WTC11 (cell line): ENCODE data around the gene SLCO4A1. TPM values are rescaled to one million over a fixed set of nuclear protein-coding genes. Genes with fewer than 3 reads are reported as not detected.

Experiments used
- ATAC-seq: fragments of 200-7000 bp; cut with Tn5 transposase; 2 replicates; pipeline ENCODE4 v1.10.0; 2021; ENCODE audit warnings: mild to moderate bottlenecking, moderate library complexity
- CTCF ChIA-PET: fragments of 300-600 bp; sonication (Branson Sonifier 250); formaldehyde crosslinking; loops from one replicate; lab custom pipeline; 2021; ENCODE audit warnings: antibody characterized with exemption; lab: Charles Lee
- POLR2A ChIA-PET: fragments of 350-600 bp; sonication (Branson Sonifier 250); formaldehyde crosslinking; loops from one replicate; lab custom pipeline; 2021; ENCODE audit warnings: antibody characterized with exemption; lab: Charles Lee
- DNase-seq: peaks from one replicate; pipeline ENCODE4 v3.0.0; 2021; ENCODE audit warnings: low spot score
- H3K27ac Mint-ChIP-seq: 2 replicates; pipeline ENCODE4 v1.8.0; 2021; ENCODE audit warnings: mixed read lengths
- H3K27me3 Mint-ChIP-seq: 2 replicates; pipeline ENCODE4 v1.8.0; 2021; ENCODE audit warnings: low read depth, mild to moderate bottlenecking, moderate library complexity, mixed read lengths
- H3K36me3 Mint-ChIP-seq: 2 replicates; pipeline ENCODE4 v1.8.0; 2021; ENCODE audit warnings: mixed read lengths
- H3K4me1 Mint-ChIP-seq: 2 replicates; pipeline ENCODE4 v1.8.0; 2022; ENCODE audit warnings: mixed read lengths
- H3K4me3 Mint-ChIP-seq: 2 replicates; pipeline ENCODE4 v1.8.0; 2021; ENCODE audit warnings: mild to moderate bottlenecking, moderate library complexity, mixed read lengths
- H3K9me3 Mint-ChIP-seq: 2 replicates; pipeline ENCODE4 v1.8.0; 2021; ENCODE audit warnings: mixed read lengths
- ATF3 ChIP-seq: sonication (generic); formaldehyde crosslinking; conservative IDR thresholded peaks from 2 replicates; pipeline ENCODE4 v1.8.1; 2022; ENCODE audit warnings: mild to moderate bottlenecking, missing genetic modification reagents
- CREB1 ChIP-seq: sonication (generic); formaldehyde crosslinking; IDR thresholded peaks from 2 replicates; pipeline ENCODE4 v1.8.0; 2023; ENCODE audit warnings: mild to moderate bottlenecking, missing genetic modification reagents
- CREM ChIP-seq: sonication (generic); formaldehyde crosslinking; IDR thresholded peaks from 2 replicates; pipeline ENCODE4 v1.8.1; 2022; ENCODE audit warnings: mild to moderate bottlenecking, missing genetic modification reagents, moderate library complexity
- E2F1 ChIP-seq: sonication (generic); formaldehyde crosslinking; IDR thresholded peaks from 2 replicates; pipeline ENCODE4 v1.8.0; 2022; ENCODE audit warnings: mild to moderate bottlenecking, missing genetic modification reagents
- ELF4 ChIP-seq: sonication (generic); formaldehyde crosslinking; IDR thresholded peaks from 2 replicates; pipeline ENCODE4 v1.8.1; 2022; ENCODE audit warnings: low read depth, mild to moderate bottlenecking, moderate library complexity, missing genetic modification reagents
- HMGA2 ChIP-seq: fragments of 250-450 bp; sonication (Bioruptor Pico); IDR thresholded peaks from 2 replicates; pipeline ENCODE4 v1.4.0; 2021; ENCODE audit warnings: mild to moderate bottlenecking, moderate library complexity
- KAT7 ChIP-seq: sonication (generic); formaldehyde crosslinking; IDR thresholded peaks from 2 replicates; pipeline ENCODE4 v1.8.1; 2023; ENCODE audit warnings: missing genetic modification reagents, mild to moderate bottlenecking, borderline replicate concordance
- NFATC4 ChIP-seq: fragments of 250-450 bp; sonication (Bioruptor Pico); IDR thresholded peaks from 2 replicates; pipeline ENCODE4 v1.9.0; 2021; ENCODE audit warnings: mild to moderate bottlenecking
- NR1H2 ChIP-seq: sonication (generic); formaldehyde crosslinking; IDR thresholded peaks from 2 replicates; pipeline ENCODE4 v1.9.0; 2021; ENCODE audit warnings: mild to moderate bottlenecking, moderate library complexity, missing genetic modification reagents
- RELA ChIP-seq: sonication (generic); formaldehyde crosslinking; IDR thresholded peaks from 2 replicates; pipeline ENCODE4 v1.8.1; 2022; ENCODE audit warnings: missing genetic modification reagents, mild to moderate bottlenecking, borderline replicate concordance
- RORB ChIP-seq: fragments of 250-450 bp; sonication (Bioruptor Pico); IDR thresholded peaks from 2 replicates; pipeline ENCODE4 v1.9.0; 2021; ENCODE audit warnings: mild to moderate bottlenecking
- SP1 ChIP-seq: sonication (generic); formaldehyde crosslinking; conservative IDR thresholded peaks from 2 replicates; pipeline ENCODE4 v1.8.1; 2022; ENCODE audit warnings: missing genetic modification reagents
- TCF7 ChIP-seq: sonication (generic); formaldehyde crosslinking; IDR thresholded peaks from 2 replicates; pipeline ENCODE4 v1.8.0; 2022; ENCODE audit warnings: mild to moderate bottlenecking, low read depth, missing genetic modification reagents, moderate library complexity
- TP53 ChIP-seq: sonication (generic); formaldehyde crosslinking; IDR thresholded peaks from 2 replicates; pipeline ENCODE4 v1.8.1; 2023; ENCODE audit warnings: mild to moderate bottlenecking, missing genetic modification reagents
- ZNF121 ChIP-seq: sonication (generic); formaldehyde crosslinking; IDR thresholded peaks from 2 replicates; pipeline ENCODE4 v1.8.0; 2023; ENCODE audit warnings: missing genetic modification reagents
- ZNF232 ChIP-seq: sonication (generic); formaldehyde crosslinking; IDR thresholded peaks from 2 replicates; pipeline ENCODE4 v1.8.0; 2022; ENCODE audit warnings: mild to moderate bottlenecking, missing genetic modification reagents
- ZNF263 ChIP-seq: sonication (generic); formaldehyde crosslinking; IDR thresholded peaks from 2 replicates; pipeline ENCODE4 v1.8.1; 2022; ENCODE audit warnings: low read depth, mild to moderate bottlenecking, moderate library complexity, missing genetic modification reagents
- ZNF671 ChIP-seq: fragments of 250-450 bp; sonication (Bioruptor Pico); IDR thresholded peaks from 2 replicates; pipeline ENCODE4 v1.8.0; 2021; ENCODE audit warnings: mild to moderate bottlenecking
- total RNA-seq: library from RNA; stranded (reverse); gene quantifications from 3 replicates; pipeline ENCODE4 v1.2.3, GENCODE V29; 2021
- TF ChIP-seq, protein P1 (sequence below): fragments of 250-450 bp; sonication (Bioruptor Pico); IDR thresholded peaks from 2 replicates; pipeline ENCODE4 v1.9.0; 2021; ENCODE audit warnings: mild to moderate bottlenecking
- TF ChIP-seq, protein P2 (sequence below): sonication (generic); formaldehyde crosslinking; IDR thresholded peaks from 2 replicates; pipeline ENCODE4 v1.8.1; 2023; ENCODE audit warnings: mild to moderate bottlenecking, moderate library complexity, missing genetic modification reagents
- TF ChIP-seq, protein P3 (sequence below): fragments of 250-450 bp; sonication (Bioruptor Pico); IDR thresholded peaks from 2 replicates; pipeline ENCODE4 v1.9.0; 2021; ENCODE audit warnings: moderate library complexity, mild to moderate bottlenecking, inconsistent platforms, borderline replicate concordance
- TF ChIP-seq, protein P4 (sequence below): fragments of 250-450 bp; sonication (Bioruptor Pico); IDR thresholded peaks from 2 replicates; pipeline ENCODE4 v1.9.0; 2021; ENCODE audit warnings: mild to moderate bottlenecking, borderline replicate concordance
- TF ChIP-seq, protein P5 (sequence below): fragments of 250-450 bp; sonication (Bioruptor Pico); IDR thresholded peaks from 2 replicates; pipeline ENCODE4 v1.8.0; 2021; ENCODE audit warnings: mild to moderate bottlenecking
- TF ChIP-seq, protein P6 (sequence below): sonication (generic); formaldehyde crosslinking; IDR thresholded peaks from 2 replicates; pipeline ENCODE4 v1.8.1; 2022; ENCODE audit warnings: mild to moderate bottlenecking, moderate library complexity, missing genetic modification reagents

The SLCO4A1 gene
- total RNA-seq, 1 experiment from 2014 or later = 19.9 TPM

DNA sequence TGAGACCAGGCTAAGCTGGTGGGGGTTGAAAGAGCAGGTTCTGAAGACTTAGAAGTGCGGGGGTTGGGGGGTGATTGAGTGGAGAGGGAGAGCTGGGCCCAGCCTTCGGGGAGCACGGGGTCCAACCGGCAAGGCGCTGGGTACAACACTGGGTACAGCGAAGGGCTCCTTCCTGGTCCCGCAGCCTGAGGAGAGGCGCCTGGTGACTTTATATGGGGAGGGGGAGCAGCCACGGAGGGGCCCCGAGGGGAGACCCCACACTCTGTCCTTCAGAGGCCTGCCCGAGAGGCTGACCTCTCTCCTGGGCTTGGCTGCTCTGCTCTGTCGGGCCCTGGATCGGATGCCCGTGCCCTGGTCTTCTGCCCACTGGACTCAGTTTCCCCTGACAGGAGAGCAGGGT is 55.9 kb downstream of the SLCO4A1 start (continued):
- TF ChIP-seq, protein P1, sequence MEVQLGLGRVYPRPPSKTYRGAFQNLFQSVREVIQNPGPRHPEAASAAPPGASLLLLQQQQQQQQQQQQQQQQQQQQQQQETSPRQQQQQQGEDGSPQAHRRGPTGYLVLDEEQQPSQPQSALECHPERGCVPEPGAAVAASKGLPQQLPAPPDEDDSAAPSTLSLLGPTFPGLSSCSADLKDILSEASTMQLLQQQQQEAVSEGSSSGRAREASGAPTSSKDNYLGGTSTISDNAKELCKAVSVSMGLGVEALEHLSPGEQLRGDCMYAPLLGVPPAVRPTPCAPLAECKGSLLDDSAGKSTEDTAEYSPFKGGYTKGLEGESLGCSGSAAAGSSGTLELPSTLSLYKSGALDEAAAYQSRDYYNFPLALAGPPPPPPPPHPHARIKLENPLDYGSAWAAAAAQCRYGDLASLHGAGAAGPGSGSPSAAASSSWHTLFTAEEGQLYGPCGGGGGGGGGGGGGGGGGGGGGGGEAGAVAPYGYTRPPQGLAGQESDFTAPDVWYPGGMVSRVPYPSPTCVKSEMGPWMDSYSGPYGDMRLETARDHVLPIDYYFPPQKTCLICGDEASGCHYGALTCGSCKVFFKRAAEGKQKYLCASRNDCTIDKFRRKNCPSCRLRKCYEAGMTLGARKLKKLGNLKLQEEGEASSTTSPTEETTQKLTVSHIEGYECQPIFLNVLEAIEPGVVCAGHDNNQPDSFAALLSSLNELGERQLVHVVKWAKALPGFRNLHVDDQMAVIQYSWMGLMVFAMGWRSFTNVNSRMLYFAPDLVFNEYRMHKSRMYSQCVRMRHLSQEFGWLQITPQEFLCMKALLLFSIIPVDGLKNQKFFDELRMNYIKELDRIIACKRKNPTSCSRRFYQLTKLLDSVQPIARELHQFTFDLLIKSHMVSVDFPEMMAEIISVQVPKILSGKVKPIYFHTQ (CRISPR knock-in tag) = no peak
- TF ChIP-seq, protein P2, sequence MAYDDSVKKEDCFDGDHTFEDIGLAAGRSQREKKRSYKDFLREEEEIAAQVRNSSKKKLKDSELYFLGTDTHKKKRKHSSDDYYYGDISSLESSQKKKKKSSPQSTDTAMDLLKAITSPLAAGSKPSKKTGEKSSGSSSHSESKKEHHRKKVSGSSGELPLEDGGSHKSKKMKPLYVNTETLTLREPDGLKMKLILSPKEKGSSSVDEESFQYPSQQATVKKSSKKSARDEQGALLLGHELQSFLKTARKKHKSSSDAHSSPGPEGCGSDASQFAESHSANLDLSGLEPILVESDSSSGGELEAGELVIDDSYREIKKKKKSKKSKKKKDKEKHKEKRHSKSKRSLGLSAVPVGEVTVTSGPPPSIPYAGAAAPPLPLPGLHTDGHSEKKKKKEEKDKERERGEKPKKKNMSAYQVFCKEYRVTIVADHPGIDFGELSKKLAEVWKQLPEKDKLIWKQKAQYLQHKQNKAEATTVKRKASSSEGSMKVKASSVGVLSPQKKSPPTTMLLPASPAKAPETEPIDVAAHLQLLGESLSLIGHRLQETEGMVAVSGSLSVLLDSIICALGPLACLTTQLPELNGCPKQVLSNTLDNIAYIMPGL (CRISPR knock-in tag) = no peak
- no peak for TF ChIP-seq NR1H2 (CRISPR knock-in tag)
- no peak for TF ChIP-seq KAT7 (CRISPR knock-in tag)

DNA sequence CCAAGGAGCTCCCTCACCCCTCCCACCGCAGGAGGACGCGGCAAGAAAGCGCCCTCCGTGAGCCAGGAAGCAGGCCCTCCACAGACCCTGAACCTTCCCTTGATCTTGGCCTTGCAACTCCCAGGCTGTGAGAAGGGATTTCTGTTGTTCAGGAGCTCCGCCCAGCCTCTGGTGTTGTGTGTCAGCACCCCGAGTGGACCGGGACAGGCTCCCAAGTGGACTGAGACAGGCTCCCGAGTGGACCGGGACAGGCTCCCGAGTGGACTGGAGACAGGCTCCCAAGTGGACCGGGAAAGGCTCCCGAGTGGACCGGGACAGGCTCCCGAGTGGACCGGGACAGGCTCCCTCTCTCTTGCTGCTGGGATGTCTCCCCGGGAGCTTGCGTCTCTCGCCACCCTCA is 57.0 kb downstream of the SLCO4A1 start:
- CTCF ChIA-PET = interaction anchor here (0.7 to 3.3 kb wide), 4 partner anchors 9 to 193 kb away, joined by 3 to 22 read pairs (median 3); partner anchors contain the start of gene NTSR1
- H3K9me3 Mint-ChIP-seq = no peaks in the 10 kb centered on the region
- POLR2A ChIA-PET = no interaction called here

More for the DNA sequence above, 57.0 kb downstream of the SLCO4A1 start:
- H3K36me3 Mint-ChIP-seq = no peaks in the 10 kb centered on the region
- no peak overlapping the region for H3K27ac Mint-ChIP-seq
- ATAC-seq (no peak), DNase-seq (no peak)
- H3K27me3 Mint-ChIP-seq = peaks cover 3% of the 10 kb centered on the region; the same call in 1 of the 2 replicates
- no peaks in the 10 kb centered on the region for H3K4me1 Mint-ChIP-seq
- H3K4me3 Mint-ChIP-seq = no peak overlapping the region
- no peak for TF ChIP-seq RELA (CRISPR knock-in tag)
- no peak for TF ChIP-seq TP53 (CRISPR knock-in tag)
- no peak for TF ChIP-seq ZNF232 (CRISPR knock-in tag)
- TF ChIP-seq HMGA2 (CRISPR knock-in tag) = no peak
- no peak for TF ChIP-seq TCF7 (CRISPR knock-in tag)
- TF ChIP-seq ZNF263 = no peak
- TF ChIP-seq NFATC4 (CRISPR knock-in tag) = no peak
- TF ChIP-seq ELF4 (CRISPR knock-in tag) = no peak
- TF ChIP-seq ATF3 (CRISPR knock-in tag) = no peak
- TF ChIP-seq CREM (CRISPR knock-in tag) = no peak
- TF ChIP-seq, protein P3, sequence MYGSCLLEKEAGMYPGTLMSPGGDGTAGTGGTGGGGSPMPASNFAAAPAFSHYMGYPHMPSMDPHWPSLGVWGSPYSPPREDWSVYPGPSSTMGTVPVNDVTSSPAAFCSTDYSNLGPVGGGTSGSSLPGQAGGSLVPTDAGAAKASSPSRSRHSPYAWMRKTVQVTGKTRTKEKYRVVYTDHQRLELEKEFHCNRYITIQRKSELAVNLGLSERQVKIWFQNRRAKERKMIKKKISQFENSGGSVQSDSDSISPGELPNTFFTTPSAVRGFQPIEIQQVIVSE (CRISPR knock-in tag) = no peak
- no peak for TF ChIP-seq ZNF121 (CRISPR knock-in tag)
- TF ChIP-seq, protein P4, sequence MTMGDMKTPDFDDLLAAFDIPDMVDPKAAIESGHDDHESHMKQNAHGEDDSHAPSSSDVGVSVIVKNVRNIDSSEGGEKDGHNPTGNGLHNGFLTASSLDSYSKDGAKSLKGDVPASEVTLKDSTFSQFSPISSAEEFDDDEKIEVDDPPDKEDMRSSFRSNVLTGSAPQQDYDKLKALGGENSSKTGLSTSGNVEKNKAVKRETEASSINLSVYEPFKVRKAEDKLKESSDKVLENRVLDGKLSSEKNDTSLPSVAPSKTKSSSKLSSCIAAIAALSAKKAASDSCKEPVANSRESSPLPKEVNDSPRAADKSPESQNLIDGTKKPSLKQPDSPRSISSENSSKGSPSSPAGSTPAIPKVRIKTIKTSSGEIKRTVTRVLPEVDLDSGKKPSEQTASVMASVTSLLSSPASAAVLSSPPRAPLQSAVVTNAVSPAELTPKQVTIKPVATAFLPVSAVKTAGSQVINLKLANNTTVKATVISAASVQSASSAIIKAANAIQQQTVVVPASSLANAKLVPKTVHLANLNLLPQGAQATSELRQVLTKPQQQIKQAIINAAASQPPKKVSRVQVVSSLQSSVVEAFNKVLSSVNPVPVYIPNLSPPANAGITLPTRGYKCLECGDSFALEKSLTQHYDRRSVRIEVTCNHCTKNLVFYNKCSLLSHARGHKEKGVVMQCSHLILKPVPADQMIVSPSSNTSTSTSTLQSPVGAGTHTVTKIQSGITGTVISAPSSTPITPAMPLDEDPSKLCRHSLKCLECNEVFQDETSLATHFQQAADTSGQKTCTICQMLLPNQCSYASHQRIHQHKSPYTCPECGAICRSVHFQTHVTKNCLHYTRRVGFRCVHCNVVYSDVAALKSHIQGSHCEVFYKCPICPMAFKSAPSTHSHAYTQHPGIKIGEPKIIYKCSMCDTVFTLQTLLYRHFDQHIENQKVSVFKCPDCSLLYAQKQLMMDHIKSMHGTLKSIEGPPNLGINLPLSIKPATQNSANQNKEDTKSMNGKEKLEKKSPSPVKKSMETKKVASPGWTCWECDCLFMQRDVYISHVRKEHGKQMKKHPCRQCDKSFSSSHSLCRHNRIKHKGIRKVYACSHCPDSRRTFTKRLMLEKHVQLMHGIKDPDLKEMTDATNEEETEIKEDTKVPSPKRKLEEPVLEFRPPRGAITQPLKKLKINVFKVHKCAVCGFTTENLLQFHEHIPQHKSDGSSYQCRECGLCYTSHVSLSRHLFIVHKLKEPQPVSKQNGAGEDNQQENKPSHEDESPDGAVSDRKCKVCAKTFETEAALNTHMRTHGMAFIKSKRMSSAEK = no peak
- TF ChIP-seq ZNF671 (CRISPR knock-in tag) = no peak
- TF ChIP-seq E2F1 (CRISPR knock-in tag) = no peak
- TF ChIP-seq RORB (CRISPR knock-in tag) = no peak
- TF ChIP-seq SP1 (CRISPR knock-in tag) = no peak
- no peak for TF ChIP-seq CREB1 (CRISPR knock-in tag)
- TF ChIP-seq, protein P5, sequence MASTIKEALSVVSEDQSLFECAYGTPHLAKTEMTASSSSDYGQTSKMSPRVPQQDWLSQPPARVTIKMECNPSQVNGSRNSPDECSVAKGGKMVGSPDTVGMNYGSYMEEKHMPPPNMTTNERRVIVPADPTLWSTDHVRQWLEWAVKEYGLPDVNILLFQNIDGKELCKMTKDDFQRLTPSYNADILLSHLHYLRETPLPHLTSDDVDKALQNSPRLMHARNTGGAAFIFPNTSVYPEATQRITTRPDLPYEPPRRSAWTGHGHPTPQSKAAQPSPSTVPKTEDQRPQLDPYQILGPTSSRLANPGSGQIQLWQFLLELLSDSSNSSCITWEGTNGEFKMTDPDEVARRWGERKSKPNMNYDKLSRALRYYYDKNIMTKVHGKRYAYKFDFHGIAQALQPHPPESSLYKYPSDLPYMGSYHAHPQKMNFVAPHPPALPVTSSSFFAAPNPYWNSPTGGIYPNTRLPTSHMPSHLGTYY (CRISPR knock-in tag) = no peak
- TF ChIP-seq, protein P6, sequence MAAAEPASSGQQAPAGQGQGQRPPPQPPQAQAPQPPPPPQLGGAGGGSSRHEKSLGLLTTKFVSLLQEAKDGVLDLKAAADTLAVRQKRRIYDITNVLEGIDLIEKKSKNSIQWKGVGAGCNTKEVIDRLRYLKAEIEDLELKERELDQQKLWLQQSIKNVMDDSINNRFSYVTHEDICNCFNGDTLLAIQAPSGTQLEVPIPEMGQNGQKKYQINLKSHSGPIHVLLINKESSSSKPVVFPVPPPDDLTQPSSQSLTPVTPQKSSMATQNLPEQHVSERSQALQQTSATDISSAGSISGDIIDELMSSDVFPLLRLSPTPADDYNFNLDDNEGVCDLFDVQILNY (CRISPR knock-in tag) = no peak
